ENCODE measurements around the gene MAP4K2. TPM values are rescaled to one million over a fixed set of nuclear protein-coding genes. Genes with fewer than 3 reads are reported as not detected.
A peak's percentile ranks its signal among the peaks of the same experiment; 100 is the strongest.

The MAP4K2 gene
- total RNA-seq, 6 experiments from 2014 or later: 18.0 to 21.6 (median 20.9) TPM

GRCh38 chr11:64803846-64804345, 882 bp upstream of the MAP4K2 start:
- Mint-ChIP-seq H3K27me3 (ENCODE audit: insufficient read depth) (no peaks in the 10 kb centered on the region), H3K27ac (peak overlapping the region; percentile 96), H3K4me1 (ENCODE audit: low read depth) (peaks cover 10% of the 10 kb centered on the region), H3K9me3 (no peaks in the 10 kb centered on the region), H3K36me3 (ENCODE audit: low read depth) (0 out of 2 replicates have a peak, but pooled peaks cover 12% of the 10 kb centered on the region), H3K4me3 (peak overlapping the region; percentile 93)
- DNase-seq: no peak
- TF ChIP-seq CTCF (IDR thresholded peaks at IDR 0.05): no peak

GRCh38 chr11:64802370-64803157, 450 bp downstream of the MAP4K2 start:
- Mint-ChIP-seq H3K27me3 (ENCODE audit: insufficient read depth) (no peaks in the 10 kb centered on the region; the same call in 1 of the 2 replicates), H3K36me3 (ENCODE audit: low read depth) (0 out of 2 replicates have a peak, but pooled peaks cover 12% of the 10 kb centered on the region), H3K4me3 (peak overlapping the region; percentile 68), H3K4me1 (ENCODE audit: low read depth) (peaks cover 10% of the 10 kb centered on the region), H3K27ac (no peak overlapping the region), H3K9me3 (no peaks in the 10 kb centered on the region)
- no peak for TF ChIP-seq CTCF (IDR thresholded peaks at IDR 0.05)
- no peak for DNase-seq

GRCh38 chr11:64801561-64802369, 1.2 kb downstream of the MAP4K2 start:
- no peak for TF ChIP-seq CTCF (IDR thresholded peaks at IDR 0.05)
- Mint-ChIP-seq H3K36me3 (ENCODE audit: low read depth) (0 out of 2 replicates have a peak, but pooled peaks cover 9% of the 10 kb centered on the region), H3K9me3 (no peaks in the 10 kb centered on the region), H3K4me3 (peak overlapping the region; percentile 68), H3K4me1 (ENCODE audit: low read depth) (peaks cover 10% of the 10 kb centered on the region), H3K27me3 (ENCODE audit: insufficient read depth) (no peaks in the 10 kb centered on the region; the same call in 1 of the 2 replicates), H3K27ac (no peak overlapping the region; the same call in 1 of the 2 replicates)
- DNase-seq: no peak

GRCh38 chr11:64801158-64801464, 1.9 kb downstream of the MAP4K2 start:
- H3K27ac Mint-ChIP-seq: no peak overlapping the region
- H3K9me3 Mint-ChIP-seq: no peaks in the 10 kb centered on the region
- no peak for DNase-seq
- peaks cover 5% of the 10 kb centered on the region; the same call in 1 of the 2 replicates for H3K36me3 Mint-ChIP-seq (ENCODE audit: low read depth)
- peaks cover 10% of the 10 kb centered on the region for H3K4me1 Mint-ChIP-seq (ENCODE audit: low read depth)
- TF ChIP-seq CTCF (IDR thresholded peaks at IDR 0.05): no peak
- no peak overlapping the region for H3K4me3 Mint-ChIP-seq
- H3K27me3 Mint-ChIP-seq (ENCODE audit: insufficient read depth): no peaks in the 10 kb centered on the region; the same call in 1 of the 2 replicates

- Mint-ChIP-seq H3K27ac (no peak overlapping the region), H3K4me3 (no peak overlapping the region), H3K27me3 (ENCODE audit: insufficient read depth) (no peaks in the 10 kb centered on the region; the same call in 1 of the 2 replicates), H3K4me1 (ENCODE audit: low read depth) (peaks cover 10% of the 10 kb centered on the region), H3K36me3 (ENCODE audit: low read depth) (peaks cover 5% of the 10 kb centered on the region; the same call in 1 of the 2 replicates), H3K9me3 (no peaks in the 10 kb centered on the region)
- no peak for DNase-seq
- no peak for TF ChIP-seq CTCF (IDR thresholded peaks at IDR 0.05)
Observed at GRCh38 chr11:64800303-64801157, 2.5 kb downstream of the MAP4K2 start.

All from HFFc6 (cell line).